ENCODE results near the gene SMG7.

The SMG7 gene

GRCh38 chr1:183470961-183471742 lies 1.1 kb upstream of the SMG7 start (continued):
- TF ChIP-seq ZNF157 (tag by site-specific recombination; IDR thresholded peaks at IDR 0.05) (no peak), ZNF366 (tag by site-specific recombination; conservative IDR thresholded peaks at IDR 0.05) (peak; percentile 46), ZFP37 (tag by site-specific recombination; IDR thresholded peaks at IDR 0.05) (peak; percentile 79), ZNF610 (tag by site-specific recombination; IDR thresholded peaks at IDR 0.05; ENCODE audit: borderline replicate concordance) (peak; percentile 24; the same call in 1 of the 2 replicates), HIC1 (tag by site-specific recombination; IDR thresholded peaks at IDR 0.05) (peak; percentile 83), ZNF776 (tag by site-specific recombination; IDR thresholded peaks at IDR 0.05; ENCODE audit: borderline replicate concordance) (no peak), ZNF473 (tag by site-specific recombination; IDR thresholded peaks at IDR 0.05) (no peak), ZNF10 (tag by site-specific recombination; IDR thresholded peaks at IDR 0.05) (no peak), ZNF792 (tag by site-specific recombination; IDR thresholded peaks at IDR 0.05) (0 out of 2 replicates have a peak, but pooled peaks have one; percentile 51), ZNF202 (tag by site-specific recombination; IDR thresholded peaks at IDR 0.05; ENCODE audit: borderline replicate concordance) (no peak), ZNF585B (tag by site-specific recombination; IDR thresholded peaks at IDR 0.05) (no peak), KLF10 (tag by site-specific recombination; IDR thresholded peaks at IDR 0.05) (0 out of 2 replicates have a peak, but pooled peaks have one; percentile 39), ZNF664 (tag by site-specific recombination; IDR thresholded peaks at IDR 0.05) (no peak), ZNF843 (tag by site-specific recombination; IDR thresholded peaks at IDR 0.05) (no peak), ELK4 (IDR thresholded peaks at IDR 0.05; ENCODE audit: borderline replicate concordance, low read depth, low read length) (no peak), ZNF544 (tag by site-specific recombination; IDR thresholded peaks at IDR 0.05) (no peak), ZNF513 (tag by site-specific recombination; IDR thresholded peaks at IDR 0.05) (peak; percentile 52), ZBTB7A (tag by site-specific recombination; IDR thresholded peaks at IDR 0.05; ENCODE audit: low read depth) (no peak), ZNF639 (tag by site-specific recombination; IDR thresholded peaks at IDR 0.05) (peak; percentile 53), ZNF580 (tag by site-specific recombination; IDR thresholded peaks at IDR 0.05) (no peak), ZNF121 (tag by site-specific recombination; IDR thresholded peaks at IDR 0.05) (peak; percentile 45; the same call in 1 of the 2 replicates), ZNF560 (tag by site-specific recombination; IDR thresholded peaks at IDR 0.05; ENCODE audit: borderline replicate concordance) (no peak), ZNF174 (tag by site-specific recombination; IDR thresholded peaks at IDR 0.05) (no peak), ZNF747 (tag by site-specific recombination; IDR thresholded peaks at IDR 0.05) (no peak), ZFHX2 (tag by site-specific recombination; conservative IDR thresholded peaks at IDR 0.05) (peak; percentile 34), ZBTB8A (tag by site-specific recombination; IDR thresholded peaks at IDR 0.05) (peak; percentile 92), ZNF596 (tag by site-specific recombination; IDR thresholded peaks at IDR 0.05) (no peak), ZNF777 (tag by site-specific recombination; IDR thresholded peaks at IDR 0.05; ENCODE audit: borderline replicate concordance) (peak; percentile 85; the same call in 1 of the 2 replicates), ZNF19 (tag by site-specific recombination; IDR thresholded peaks at IDR 0.05; ENCODE audit: low read depth) (no peak), ZBTB48 (tag by site-specific recombination; IDR thresholded peaks at IDR 0.05) (peak; percentile 96), PATZ1 (tag by site-specific recombination; IDR thresholded peaks at IDR 0.05) (peak; percentile 92)

Data from HEK293 (cell line).